Activated naive CD4-positive, alpha-beta T cell treated with anti-CD3 and anti-CD28 coated beads, Interleukin-2, amount 50 U/mL, for 24 hours (primary cell): ENCODE data around the gene RFX6.

Source experiments
- H3K27ac Mint-ChIP-seq: one replicate; pipeline ENCODE4 v1.8.0; 2021; ENCODE audit warnings: mild to moderate bottlenecking, mixed read lengths
- H3K27me3 Mint-ChIP-seq: one replicate; pipeline ENCODE4 v1.8.0; 2021; ENCODE audit warnings: mixed read lengths
- H3K36me3 Mint-ChIP-seq: one replicate; pipeline ENCODE4 v1.8.0; 2021; ENCODE audit warnings: mixed read lengths
- H3K4me1 Mint-ChIP-seq: one replicate; pipeline ENCODE4 v1.8.0; 2021; ENCODE audit warnings: mixed read lengths
- H3K4me3 Mint-ChIP-seq: one replicate; pipeline ENCODE4 v1.8.0; 2021; ENCODE audit warnings: mild to moderate bottlenecking, mixed read lengths
- H3K9me3 Mint-ChIP-seq: one replicate; pipeline ENCODE4 v1.8.0; 2021; ENCODE audit warnings: mixed read lengths

The RFX6 gene

GRCh38 chr6:116881236-116881635 is 4.2 kb downstream of the RFX6 start:
- H3K4me3 Mint-ChIP-seq: no peak overlapping the region
- H3K4me1 Mint-ChIP-seq: peaks cover 7% of the 10 kb centered on the region
- H3K36me3 Mint-ChIP-seq: no peaks in the 10 kb centered on the region
- H3K27ac Mint-ChIP-seq: no peak overlapping the region
- H3K9me3 Mint-ChIP-seq: no peaks in the 10 kb centered on the region
- peaks cover 10% of the 10 kb centered on the region for H3K27me3 Mint-ChIP-seq

- Mint-ChIP-seq H3K27ac (no peak overlapping the region), H3K36me3 (no peaks in the 10 kb centered on the region), H3K4me3 (no peak overlapping the region), H3K9me3 (no peaks in the 10 kb centered on the region), H3K4me1 (no peaks in the 10 kb centered on the region), H3K27me3 (peaks cover 5% of the 10 kb centered on the region)
Observed at GRCh38 chr6:116883005-116883404, 6.0 kb downstream of the RFX6 start.

DNA sequence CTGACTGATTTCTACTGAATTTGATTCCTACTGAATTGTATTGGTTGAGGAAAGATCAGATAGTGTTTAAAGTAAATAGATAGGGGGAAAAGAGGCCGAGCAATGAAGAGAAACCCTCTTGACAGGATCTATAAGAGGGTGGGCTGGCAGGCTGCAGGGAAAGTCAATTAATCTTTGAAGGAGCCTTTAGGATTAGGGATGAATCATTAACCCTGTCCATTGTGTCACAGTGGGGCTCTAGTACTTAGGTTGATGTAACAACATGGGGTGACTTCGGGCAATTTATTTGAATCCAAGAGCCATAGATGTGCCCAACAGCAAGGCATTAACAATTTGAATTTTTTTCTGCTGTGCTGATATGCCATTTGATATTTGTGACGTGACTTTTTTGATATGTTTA is 7.5 kb downstream of the RFX6 start:
- Mint-ChIP-seq H3K4me3 (no peak overlapping the region), H3K36me3 (no peaks in the 10 kb centered on the region), H3K27ac (no peak overlapping the region)

DNA sequence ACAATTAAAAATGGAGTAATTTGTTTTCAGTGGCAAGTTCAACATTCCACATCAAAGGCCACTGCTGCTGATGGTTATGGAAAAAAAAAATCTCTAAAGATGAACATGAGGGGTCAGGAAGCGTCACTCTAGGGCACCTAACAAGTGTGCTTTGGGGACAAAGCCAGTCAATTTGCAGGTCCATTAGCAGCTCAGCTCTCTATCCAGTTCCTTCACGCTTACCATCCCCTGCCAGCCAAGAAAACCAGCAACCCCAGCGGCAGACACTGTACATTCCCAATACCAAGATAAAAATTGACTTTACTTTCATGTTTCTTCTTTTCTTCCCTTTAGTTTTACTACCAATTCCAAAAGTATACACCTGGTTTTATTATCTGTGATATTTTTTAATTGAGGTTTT is 10.1 kb downstream of the RFX6 start:
- H3K9me3 Mint-ChIP-seq: no peaks in the 10 kb centered on the region
- H3K27ac Mint-ChIP-seq: no peak overlapping the region
- peaks cover 1% of the 10 kb centered on the region for H3K27me3 Mint-ChIP-seq
- no peaks in the 10 kb centered on the region for H3K36me3 Mint-ChIP-seq
- H3K4me1 Mint-ChIP-seq: no peaks in the 10 kb centered on the region
- H3K4me3 Mint-ChIP-seq: no peak overlapping the region

More for the DNA sequence above, 7.5 kb downstream of the RFX6 start:
- Mint-ChIP-seq H3K27me3 (peaks cover 5% of the 10 kb centered on the region), H3K9me3 (no peaks in the 10 kb centered on the region), H3K4me1 (no peaks in the 10 kb centered on the region)

GRCh38 chr6:116887894-116888293 is 10.9 kb downstream of the RFX6 start:
- H3K27me3 Mint-ChIP-seq: peaks cover 1% of the 10 kb centered on the region

GRCh38 chr6:116888732-116889360 is 11.8 kb downstream of the RFX6 start:
- peaks cover 1% of the 10 kb centered on the region for H3K27me3 Mint-ChIP-seq
- no peaks in the 10 kb centered on the region for H3K4me1 Mint-ChIP-seq
- H3K36me3 Mint-ChIP-seq: no peaks in the 10 kb centered on the region
- no peak overlapping the region for H3K4me3 Mint-ChIP-seq
- no peak overlapping the region for H3K27ac Mint-ChIP-seq
- no peaks in the 10 kb centered on the region for H3K9me3 Mint-ChIP-seq

More at GRCh38 chr6:116887894-116888293, 10.9 kb downstream of the RFX6 start:
- H3K4me1 Mint-ChIP-seq: no peaks in the 10 kb centered on the region
- H3K4me3 Mint-ChIP-seq: no peak overlapping the region
- no peaks in the 10 kb centered on the region for H3K9me3 Mint-ChIP-seq
- H3K27ac Mint-ChIP-seq: no peak overlapping the region
- H3K36me3 Mint-ChIP-seq: no peaks in the 10 kb centered on the region

GRCh38 chr6:116894669-116895068 is 17.6 kb downstream of the RFX6 start:
- Mint-ChIP-seq H3K27me3 (peaks cover 1% of the 10 kb centered on the region), H3K27ac (no peak overlapping the region), H3K36me3 (no peaks in the 10 kb centered on the region), H3K4me3 (no peak overlapping the region), H3K4me1 (no peaks in the 10 kb centered on the region), H3K9me3 (no peaks in the 10 kb centered on the region)

DNA sequence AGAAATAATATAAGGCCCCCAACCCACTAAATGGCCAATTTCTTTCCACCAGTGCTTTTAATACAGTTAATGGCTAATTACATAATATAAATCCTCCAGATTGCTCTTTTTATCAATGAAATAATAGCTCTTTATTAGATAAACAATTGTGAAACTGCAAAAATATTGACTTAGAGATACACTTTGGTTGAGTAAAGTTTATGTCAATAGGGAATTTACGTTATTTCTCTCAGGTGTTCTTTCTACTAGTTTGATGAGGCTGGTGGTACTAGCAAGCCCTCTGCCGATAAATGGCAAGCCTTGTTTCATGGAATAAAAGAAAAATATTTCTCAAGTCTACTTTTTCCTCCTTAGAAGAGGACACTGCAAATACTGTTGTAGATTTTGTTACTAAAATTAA is 18.9 kb downstream of the RFX6 start:
- no peak overlapping the region for H3K4me3 Mint-ChIP-seq
- H3K9me3 Mint-ChIP-seq: no peaks in the 10 kb centered on the region
- no peaks in the 10 kb centered on the region for H3K36me3 Mint-ChIP-seq
- no peaks in the 10 kb centered on the region for H3K4me1 Mint-ChIP-seq
- peaks cover 1% of the 10 kb centered on the region for H3K27me3 Mint-ChIP-seq
- H3K27ac Mint-ChIP-seq: no peak overlapping the region

- peaks cover 10% of the 10 kb centered on the region for H3K9me3 Mint-ChIP-seq
- no peak overlapping the region for H3K4me3 Mint-ChIP-seq
- H3K36me3 Mint-ChIP-seq: no peaks in the 10 kb centered on the region
- no peaks in the 10 kb centered on the region for H3K4me1 Mint-ChIP-seq
- H3K27ac Mint-ChIP-seq: no peak overlapping the region
- H3K27me3 Mint-ChIP-seq: no peaks in the 10 kb centered on the region
Observed at GRCh38 chr6:116902634-116903033, 25.6 kb downstream of the RFX6 start.

DNA sequence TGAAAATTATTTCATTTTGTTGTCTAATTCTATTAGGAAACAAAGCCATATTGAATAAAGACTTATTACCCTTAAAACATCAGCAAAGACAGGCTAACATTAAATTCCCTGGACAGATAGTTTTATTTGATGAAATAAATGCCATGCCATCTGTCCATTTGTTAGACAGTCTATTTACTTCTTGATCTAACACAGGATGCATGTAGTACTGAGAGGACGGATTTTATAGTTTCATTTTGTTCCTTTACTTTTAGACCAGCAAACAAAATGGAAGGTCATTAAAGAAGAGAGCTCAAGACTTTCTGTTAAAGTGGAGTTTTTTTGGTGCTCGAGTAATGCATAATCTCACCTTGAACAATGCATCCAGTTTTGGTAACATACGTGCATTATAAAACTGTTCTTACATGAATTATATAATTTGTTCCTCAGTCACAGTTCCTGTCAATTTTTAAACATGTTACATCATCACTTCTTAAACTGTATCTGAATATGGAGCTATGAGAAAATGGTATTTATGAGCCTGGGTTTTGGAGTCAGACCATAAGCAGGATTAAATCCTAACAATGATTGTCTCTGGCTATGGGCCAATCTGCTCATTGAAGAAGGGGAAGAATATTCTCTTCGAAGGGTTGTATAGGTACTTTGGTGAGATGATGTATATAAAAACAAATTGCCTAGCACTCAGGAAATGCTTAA is 46.0 kb downstream of the RFX6 start:
- no peaks in the 10 kb centered on the region for H3K4me1 Mint-ChIP-seq
- peaks cover 3% of the 10 kb centered on the region for H3K27me3 Mint-ChIP-seq
- H3K9me3 Mint-ChIP-seq: no peaks in the 10 kb centered on the region
- H3K27ac Mint-ChIP-seq: no peak overlapping the region
- H3K4me3 Mint-ChIP-seq: no peak overlapping the region
- H3K36me3 Mint-ChIP-seq: no peaks in the 10 kb centered on the region

- no peaks in the 10 kb centered on the region for H3K4me1 Mint-ChIP-seq
- no peaks in the 10 kb centered on the region for H3K36me3 Mint-ChIP-seq
- no peaks in the 10 kb centered on the region for H3K9me3 Mint-ChIP-seq
- H3K27me3 Mint-ChIP-seq: peaks cover 3% of the 10 kb centered on the region
- H3K4me3 Mint-ChIP-seq: no peak overlapping the region
- no peak overlapping the region for H3K27ac Mint-ChIP-seq
Observed at GRCh38 chr6:116924245-116924644, 47.2 kb downstream of the RFX6 start.

DNA sequence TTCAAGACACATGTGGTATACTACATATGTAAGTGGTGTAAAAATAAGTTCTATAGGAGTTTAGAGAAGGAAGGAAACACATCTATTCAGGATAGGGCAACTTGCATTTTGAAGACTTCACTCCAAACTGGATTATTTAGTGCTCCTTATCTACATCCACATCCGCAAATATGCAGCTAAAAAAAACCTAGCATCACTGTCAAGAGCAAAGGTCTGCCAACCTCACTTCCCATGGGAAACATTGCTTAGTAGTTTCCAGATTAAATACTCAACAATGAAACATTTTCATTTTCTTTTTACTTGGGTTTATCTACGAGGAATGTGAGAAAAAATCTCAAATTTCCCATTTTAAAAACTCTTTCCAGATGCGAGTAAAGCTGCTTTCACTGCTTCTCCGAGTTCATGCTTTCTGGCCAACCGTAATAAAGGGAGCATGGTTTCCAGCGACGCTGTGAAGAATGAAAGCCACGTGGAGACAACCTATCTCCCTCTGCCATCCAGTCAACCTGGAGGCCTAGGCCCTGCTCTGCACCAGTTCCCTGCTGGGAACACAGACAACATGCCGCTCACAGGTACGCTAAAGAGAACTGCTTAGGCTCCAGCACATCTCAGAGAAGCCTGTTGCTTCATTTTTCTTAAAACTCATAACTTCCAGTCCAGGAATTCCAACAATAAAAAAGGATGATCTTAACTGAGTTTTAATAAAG is 48.2 kb downstream of the RFX6 start:
- Mint-ChIP-seq H3K27me3 (peaks cover 3% of the 10 kb centered on the region), H3K9me3 (no peaks in the 10 kb centered on the region), H3K36me3 (no peaks in the 10 kb centered on the region), H3K4me1 (no peaks in the 10 kb centered on the region), H3K27ac (no peak overlapping the region), H3K4me3 (no peak overlapping the region)

DNA sequence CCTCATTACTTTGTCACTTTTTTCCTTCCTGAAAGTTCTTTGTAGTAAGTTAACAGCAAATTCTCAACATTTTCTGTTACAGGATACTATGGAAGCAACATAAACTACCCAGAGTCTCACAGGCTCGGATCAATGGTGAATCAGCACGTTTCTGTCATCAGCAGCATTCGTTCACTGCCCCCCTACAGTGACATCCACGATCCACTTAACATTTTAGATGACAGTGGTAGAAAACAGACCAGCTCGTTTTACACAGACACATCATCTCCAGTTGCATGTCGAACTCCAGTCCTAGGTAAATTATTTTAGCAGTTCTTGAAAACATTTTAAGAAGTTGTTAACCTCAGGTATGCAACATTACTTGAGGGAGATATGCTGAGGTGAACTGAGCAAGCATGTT is 51.6 kb downstream of the RFX6 start:
- Mint-ChIP-seq H3K4me3 (no peak overlapping the region), H3K4me1 (no peaks in the 10 kb centered on the region), H3K36me3 (no peaks in the 10 kb centered on the region), H3K27me3 (peaks cover 3% of the 10 kb centered on the region), H3K27ac (no peak overlapping the region), H3K9me3 (no peaks in the 10 kb centered on the region)

- Mint-ChIP-seq H3K4me1 (no peaks in the 10 kb centered on the region), H3K4me3 (no peak overlapping the region), H3K27ac (no peak overlapping the region), H3K36me3 (no peaks in the 10 kb centered on the region), H3K27me3 (peaks cover 3% of the 10 kb centered on the region), H3K9me3 (no peaks in the 10 kb centered on the region)
Observed at GRCh38 chr6:116929825-116930224, 52.8 kb downstream of the RFX6 start.

DNA sequence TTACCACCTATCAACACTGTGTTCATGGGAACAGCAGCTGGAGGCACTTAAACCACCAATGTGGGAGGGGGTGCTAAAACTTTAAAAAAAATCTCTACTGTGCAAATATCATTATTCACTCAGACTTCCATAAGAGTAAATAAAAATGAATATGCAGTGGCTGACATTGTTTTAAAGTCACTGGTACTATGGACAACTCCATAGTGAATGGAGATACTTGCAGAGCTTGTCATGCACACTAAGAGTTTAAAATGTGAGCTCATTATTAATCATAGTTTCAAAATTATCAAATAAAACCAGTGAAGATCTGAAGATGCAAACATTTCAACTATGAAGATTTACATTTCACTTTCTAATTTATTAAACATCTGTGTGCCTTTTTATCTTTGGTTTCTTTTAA is 54.4 kb downstream of the RFX6 start:
- Mint-ChIP-seq H3K27ac (no peak overlapping the region), H3K4me3 (no peak overlapping the region), H3K9me3 (no peaks in the 10 kb centered on the region), H3K36me3 (no peaks in the 10 kb centered on the region), H3K27me3 (peaks cover 3% of the 10 kb centered on the region), H3K4me1 (no peaks in the 10 kb centered on the region)

DNA sequence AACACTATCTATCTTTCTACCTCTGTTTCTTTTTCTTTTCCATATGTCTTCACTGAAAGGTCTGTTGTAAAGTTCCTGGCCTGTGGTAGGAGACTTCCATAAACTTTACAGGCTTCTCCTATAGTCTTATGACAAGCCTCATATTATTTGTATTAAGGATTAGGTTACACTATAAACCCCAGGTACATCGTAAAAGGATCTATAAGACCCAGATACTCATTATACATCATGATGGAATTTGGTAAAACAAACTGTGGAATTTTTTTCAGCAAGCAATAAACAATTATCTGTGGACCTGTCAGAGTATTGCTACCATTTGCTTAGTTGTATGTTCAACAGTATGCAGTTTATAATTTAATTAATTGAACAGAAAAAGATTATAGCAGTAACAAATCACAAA is 55.5 kb downstream of the RFX6 start:
- H3K27me3 Mint-ChIP-seq: no peaks in the 10 kb centered on the region
- no peak overlapping the region for H3K4me3 Mint-ChIP-seq
- no peaks in the 10 kb centered on the region for H3K36me3 Mint-ChIP-seq
- no peak overlapping the region for H3K27ac Mint-ChIP-seq
- no peaks in the 10 kb centered on the region for H3K4me1 Mint-ChIP-seq
- no peaks in the 10 kb centered on the region for H3K9me3 Mint-ChIP-seq
